Spleen (tissue), 7 donors: ENCODE results near the gene UCK2.

Experiments used
- CTCF ChIP-seq, 11 experiments: fragments of 200-600 bp in 7 of 11; fragments of 450-650 bp in 4 of 11; sonication (generic) in 4 of 11; IDR thresholded peaks in 8 of 11; conservative IDR thresholded peaks in 3 of 11; 1 replicate in 7 of 11; 2 replicates in 4 of 11; pipeline versions ENCODE4 v1.4.0 to v1.8.0; 2016 to 2021; ENCODE audit warnings: antibody characterized with exemption in 11 of 11, inconsistent platforms in 4 of 11, mild to moderate bottlenecking in 1 of 11
- POLR2A ChIP-seq, 3 donors: fragments of 450-650 bp; IDR thresholded peaks; one replicate each; pipeline ENCODE4 v1.5.1; 2017; ENCODE audit warnings: antibody characterized with exemption in 3 of 3, mild to moderate bottlenecking in 1 of 3
- POLR2AphosphoS5 ChIP-seq, 3 donors: sonication (generic); formaldehyde crosslinking; IDR thresholded peaks; one replicate each; pipeline ENCODE4 v1.5.1; 2017; ENCODE audit warnings: antibody characterized with exemption in 3 of 3
- donor health status: DM: no; HTN: no; CAD: no; lungs with moderate emphysema.
- donor health status: DM: no; HTN: no; CAD: no.
- donor health status: DM: no; HTN: no; CAD: no.

DNA sequence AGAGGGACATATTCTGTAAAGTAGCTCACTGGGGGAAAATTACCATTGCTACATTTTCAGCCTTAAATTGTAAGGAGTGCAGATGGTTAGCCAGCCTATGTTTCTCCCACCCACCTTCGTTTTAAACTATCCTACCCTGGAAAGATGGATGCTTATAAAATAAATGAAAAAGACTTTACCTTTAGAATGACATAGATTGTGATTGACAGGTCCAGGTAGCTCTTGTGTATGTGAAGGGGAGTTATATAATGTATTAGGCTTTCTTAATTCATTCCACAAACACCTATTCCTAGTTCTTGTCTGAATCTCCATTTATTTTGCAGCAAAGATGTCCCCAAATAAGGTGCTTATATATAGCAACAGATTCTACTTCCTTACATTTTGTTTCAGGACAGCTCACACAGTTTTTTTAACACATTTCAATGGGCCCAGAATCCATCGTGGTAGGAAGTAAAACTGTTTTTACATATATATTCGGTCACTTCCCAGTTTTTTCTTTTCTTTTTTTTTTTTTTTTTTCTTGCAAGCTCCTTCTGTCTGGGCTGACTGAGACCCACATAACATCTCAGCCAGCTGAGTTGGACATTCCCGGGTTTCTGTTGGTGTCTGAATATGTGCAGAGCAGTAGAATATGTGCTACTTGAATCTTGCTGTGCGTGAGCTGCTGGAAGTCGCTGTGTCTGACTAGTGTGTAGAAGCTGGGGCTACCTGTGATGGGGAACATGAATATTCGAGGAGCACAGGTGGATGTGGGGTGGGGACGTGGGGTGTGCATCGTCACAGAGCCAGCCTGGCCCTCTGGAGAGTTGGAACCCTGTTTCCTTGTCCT is 27.8 kb downstream of the UCK2 start:
- TF ChIP-seq CTCF (IDR thresholded peaks at IDR 0.05 in 8 of 11, conservative IDR thresholded peaks at IDR 0.05 in 3 of 11) (no peak), POLR2A (IDR thresholded peaks at IDR 0.05) (no peak), POLR2AphosphoS5 (IDR thresholded peaks at IDR 0.05) (no peak)
